Measurements from ENCODE around the gene UAP1. TPM values are rescaled to one million over a fixed set of nuclear protein-coding genes. Genes with fewer than 3 reads are reported as not detected.

UAP1 gene
- total RNA-seq, 4 donors from 2014 or later: 51.5 to 246 (median 61.8) TPM

DNA sequence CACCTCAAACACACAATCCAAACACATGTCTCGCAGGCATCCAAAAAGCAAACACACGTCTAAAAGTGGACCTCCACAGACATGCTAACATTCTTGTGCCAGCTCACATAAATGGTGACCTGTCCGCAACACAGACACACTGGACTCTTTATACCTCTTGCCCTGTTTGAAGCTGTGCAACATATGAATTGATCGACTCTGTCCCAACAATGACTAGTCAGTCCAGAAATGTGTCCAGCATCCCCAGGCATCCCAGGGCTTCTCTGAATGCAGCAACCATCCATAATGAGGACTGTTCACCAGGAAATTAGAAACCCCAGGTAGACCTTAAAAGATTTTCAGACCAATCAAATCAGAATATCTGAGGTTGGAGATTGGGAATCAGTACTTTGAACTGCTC lies 73.9 kb downstream of the UAP1 start:
- peaks cover 17 to 65% (median 60%) of the 10 kb centered on the region in 4 donors for H3K4me1 ChIP-seq
- WGBS: 41% methylated on average over 4 of the region's 4 CpGs
- intact Hi-C loops (cut with DNase I): no loop called here
- no peaks in the 10 kb centered on the region for H3K9me3 ChIP-seq
- no peaks in the 10 kb centered on the region for H3K36me3 ChIP-seq
- peak overlapping the region; percentile 57 to 69 (median 58) for H3K4me3 ChIP-seq
- no peaks in the 10 kb centered on the region for H3K27me3 ChIP-seq
- DNase-seq (ENCODE audit: extremely low spot score): no peak
- peak overlapping the region; percentile 89 to 90 (median 90) for H3K27ac ChIP-seq (replicated peaks in 1 of 4)
- TF ChIP-seq POLR2AphosphoS5 (IDR thresholded peaks at IDR 0.05): peak in 1 of 2 donors; percentile 14
- no peak for TF ChIP-seq POLR2A (IDR thresholded peaks at IDR 0.05; ENCODE audit: low read depth)

DNA sequence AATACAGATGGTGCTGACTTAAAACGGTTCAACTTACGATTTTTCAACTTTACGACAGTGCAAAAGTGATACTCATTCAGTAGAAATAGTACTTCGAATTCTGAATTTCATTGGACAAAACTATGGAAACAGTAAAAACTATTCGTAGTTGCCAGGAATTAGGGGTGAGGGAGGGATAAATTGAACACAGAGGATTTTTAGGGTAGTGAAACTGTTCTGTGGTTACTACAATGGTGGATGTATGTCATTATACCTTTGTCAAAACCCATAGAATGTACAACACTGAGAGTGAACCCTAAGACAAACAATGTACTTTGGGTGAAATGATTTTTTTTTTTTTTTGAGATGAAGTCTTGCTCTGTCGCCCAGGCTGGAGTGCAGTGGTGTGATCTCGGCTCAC lies 78.2 kb downstream of the UAP1 start:
- Histone ChIP-seq H3K27ac (replicated peaks in 1 of 4) (no peak overlapping the region), H3K4me3 (no peak overlapping the region), H3K9me3 (no peaks in the 10 kb centered on the region), H3K4me1 (peaks cover 4 to 62% (median 60%) of the 10 kb centered on the region in 4 donors), H3K27me3 (no peaks in the 10 kb centered on the region), H3K36me3 (no peaks in the 10 kb centered on the region)
- no peak for DNase-seq (ENCODE audit: extremely low spot score)
- intact Hi-C loops (cut with DNase I): no loop called here
- 93% methylated on average over 7 of the region's 7 CpGs for WGBS
- TF ChIP-seq POLR2AphosphoS5 (IDR thresholded peaks at IDR 0.05) (no peak), EP300 (IDR thresholded peaks at IDR 0.05) (no peak), POLR2A (IDR thresholded peaks at IDR 0.05; ENCODE audit: low read depth) (no peak)
- TF ChIP-seq, protein P1, sequence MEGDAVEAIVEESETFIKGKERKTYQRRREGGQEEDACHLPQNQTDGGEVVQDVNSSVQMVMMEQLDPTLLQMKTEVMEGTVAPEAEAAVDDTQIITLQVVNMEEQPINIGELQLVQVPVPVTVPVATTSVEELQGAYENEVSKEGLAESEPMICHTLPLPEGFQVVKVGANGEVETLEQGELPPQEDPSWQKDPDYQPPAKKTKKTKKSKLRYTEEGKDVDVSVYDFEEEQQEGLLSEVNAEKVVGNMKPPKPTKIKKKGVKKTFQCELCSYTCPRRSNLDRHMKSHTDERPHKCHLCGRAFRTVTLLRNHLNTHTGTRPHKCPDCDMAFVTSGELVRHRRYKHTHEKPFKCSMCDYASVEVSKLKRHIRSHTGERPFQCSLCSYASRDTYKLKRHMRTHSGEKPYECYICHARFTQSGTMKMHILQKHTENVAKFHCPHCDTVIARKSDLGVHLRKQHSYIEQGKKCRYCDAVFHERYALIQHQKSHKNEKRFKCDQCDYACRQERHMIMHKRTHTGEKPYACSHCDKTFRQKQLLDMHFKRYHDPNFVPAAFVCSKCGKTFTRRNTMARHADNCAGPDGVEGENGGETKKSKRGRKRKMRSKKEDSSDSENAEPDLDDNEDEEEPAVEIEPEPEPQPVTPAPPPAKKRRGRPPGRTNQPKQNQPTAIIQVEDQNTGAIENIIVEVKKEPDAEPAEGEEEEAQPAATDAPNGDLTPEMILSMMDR (IDR thresholded peaks at IDR 0.05): no peak

DNA sequence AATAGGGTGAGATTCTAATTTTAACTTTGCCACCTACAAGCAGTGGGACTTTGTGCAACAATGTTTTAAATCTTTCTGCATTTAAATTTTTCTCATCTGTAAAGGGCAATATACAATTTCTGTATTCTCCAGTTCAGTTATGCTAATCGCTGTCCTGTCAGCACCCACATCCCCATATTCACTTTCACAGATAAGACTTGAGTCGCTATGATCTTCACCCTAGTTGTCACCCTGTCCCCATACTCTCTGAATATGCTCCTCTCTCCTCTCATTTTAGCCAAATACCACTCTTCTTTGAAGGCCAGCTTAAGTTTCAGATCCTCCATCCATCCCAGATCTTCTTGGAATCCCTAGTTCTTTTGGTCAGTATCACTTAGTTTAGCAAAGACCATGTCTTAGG lies 79.6 kb downstream of the UAP1 start:
- intact Hi-C loops (cut with DNase I): no loop called here
- no peaks in the 10 kb centered on the region for H3K27me3 ChIP-seq
- no peaks in the 10 kb centered on the region for H3K9me3 ChIP-seq
- DNase-seq (ENCODE audit: extremely low spot score): no peak
- TF ChIP-seq POLR2AphosphoS5 (IDR thresholded peaks at IDR 0.05) (no peak), EP300 (IDR thresholded peaks at IDR 0.05) (no peak), POLR2A (IDR thresholded peaks at IDR 0.05; ENCODE audit: low read depth) (no peak)
- TF ChIP-seq, protein P1 (IDR thresholded peaks at IDR 0.05): no peak
- H3K36me3 ChIP-seq: no peaks in the 10 kb centered on the region
- H3K4me1 ChIP-seq: peaks cover 3 to 62% (median 59%) of the 10 kb centered on the region in 4 donors
- H3K27ac ChIP-seq (replicated peaks in 1 of 4): no peak overlapping the region
- 89% methylated on average over 2 of the region's 2 CpGs for WGBS
- H3K4me3 ChIP-seq: no peak overlapping the region

DNA sequence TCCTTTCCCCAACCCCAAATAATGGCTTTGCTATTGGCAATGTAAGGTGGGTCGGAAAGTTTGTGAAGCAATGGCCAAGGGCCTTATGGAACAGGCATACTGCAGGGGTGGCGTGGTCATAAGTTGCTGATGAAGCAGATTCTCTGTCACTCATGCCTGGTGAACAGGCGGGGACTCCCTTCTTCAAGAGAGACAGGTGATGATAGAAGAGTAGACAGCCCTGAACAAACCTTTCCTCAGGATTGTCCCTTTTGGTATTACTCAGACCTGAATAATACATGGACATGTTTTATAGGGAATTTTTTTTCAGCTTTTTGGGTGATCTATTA lies 83.4 kb downstream of the UAP1 start:
- WGBS: 97% methylated on average over 3 of the region's 3 CpGs
- Histone ChIP-seq H3K9me3 (no peaks in the 10 kb centered on the region), H3K4me3 (no peak overlapping the region), H3K36me3 (no peaks in the 10 kb centered on the region), H3K27ac (replicated peaks in 1 of 4) (no peak overlapping the region), H3K4me1 (peaks cover 4 to 81% (median 76%) of the 10 kb centered on the region in 4 donors), H3K27me3 (no peaks in the 10 kb centered on the region)
- TF ChIP-seq, protein P1 (IDR thresholded peaks at IDR 0.05): no peak
- TF ChIP-seq EP300 (IDR thresholded peaks at IDR 0.05) (no peak), POLR2AphosphoS5 (IDR thresholded peaks at IDR 0.05) (no peak), POLR2A (IDR thresholded peaks at IDR 0.05; ENCODE audit: low read depth) (no peak)
- intact Hi-C loops (cut with DNase I): no loop called here
- no peak for DNase-seq (ENCODE audit: extremely low spot score)

DNA sequence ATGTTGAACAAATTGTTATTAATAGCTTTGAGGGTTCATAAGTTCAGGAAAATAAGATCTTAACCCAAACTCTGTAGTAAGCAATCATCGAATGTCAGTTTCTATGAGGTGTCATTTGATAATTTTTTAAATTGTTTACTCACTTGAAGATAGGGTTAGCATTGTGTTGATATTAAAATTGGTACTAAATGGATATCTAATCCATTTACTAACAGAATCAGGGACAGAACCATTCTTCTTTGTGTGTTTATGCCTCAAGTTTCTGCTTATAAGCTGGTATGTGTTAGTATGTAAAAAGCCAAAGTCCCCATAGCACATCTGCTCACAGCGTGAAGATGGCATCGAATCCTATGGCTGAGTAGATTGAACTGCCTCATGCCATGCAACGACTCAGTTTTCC lies 84.1 kb downstream of the UAP1 start:
- no peaks in the 10 kb centered on the region for H3K9me3 ChIP-seq
- H3K4me3 ChIP-seq: no peak overlapping the region
- TF ChIP-seq EP300 (IDR thresholded peaks at IDR 0.05) (no peak), POLR2A (IDR thresholded peaks at IDR 0.05; ENCODE audit: low read depth) (no peak), POLR2AphosphoS5 (IDR thresholded peaks at IDR 0.05) (no peak)
- TF ChIP-seq, protein P1 (IDR thresholded peaks at IDR 0.05): no peak
- 78% methylated on average over 4 of the region's 4 CpGs for WGBS
- no peak overlapping the region for H3K27ac ChIP-seq (replicated peaks in 1 of 4)
- no peaks in the 10 kb centered on the region for H3K27me3 ChIP-seq
- H3K36me3 ChIP-seq: no peaks in the 10 kb centered on the region
- intact Hi-C loops (cut with DNase I): no loop called here
- no peak for DNase-seq (ENCODE audit: extremely low spot score)
- H3K4me1 ChIP-seq: peaks cover 4 to 81% (median 74%) of the 10 kb centered on the region in 4 donors

All from esophagus muscularis mucosa (tissue), 4 donors.